Motor neuron (in vitro differentiated cells): ENCODE data around the gene TMEM203. TPM values are rescaled to one million over a fixed set of nuclear protein-coding genes. Genes with fewer than 3 reads are reported as not detected.

Experiments
- ATAC-seq, 8 experiments: fragments of 200-7000 bp; cut with Tn5 transposase; replicated peaks in 6 of 8; 2 replicates each; pipeline ENCODE4 v1.8.0; 2021; ENCODE audit warnings: mild to moderate bottlenecking in 8 of 8, moderate library complexity in 8 of 8
- H3K27ac ChIP-seq, 2 donors: fragments of 250-450 bp; sonication (Bioruptor Pico); 2 replicates each; pipeline ENCODE4 v1.9.0; 2021; ENCODE audit warnings: antibody characterized with exemption in 2 of 2, mild to moderate bottlenecking in 2 of 2, moderate library complexity in 1 of 2
- H3K4me1 ChIP-seq, 2 donors: fragments of 250-450 bp; sonication (Bioruptor Pico); replicated peaks in 1 of 2; 2 replicates each; pipeline ENCODE4 v1.6.1; 2021; ENCODE audit warnings: antibody characterized with exemption in 2 of 2, mild to moderate bottlenecking in 2 of 2, moderate library complexity in 1 of 2
- H3K4me3 ChIP-seq, 5 donors: fragments of 250-450 bp; sonication (Bioruptor Pico); 2 replicates each; pipeline ENCODE4 v1.9.0; 2021; ENCODE audit warnings: antibody characterized with exemption in 5 of 5, mild to moderate bottlenecking in 5 of 5, moderate library complexity in 4 of 5
- WGBS, 10 experiments: fragments of 450-650 bp; shearing (Covaris generic); methylation state at CpG; one replicate each; pipeline ENCODE4 v1.0.0; 2022; 5-methylcytosine and 5-hydroxymethylcytosine counted together
- in situ Hi-C, 9 experiments: fragments of 400-800 bp; cut with MboI; loops; one replicate each; pipeline ENCODE4 v1.15.0; 2021; ENCODE audit warnings: low sequenced_read_pairs in 9 of 9, low pct_unique_long_range_greater_than_20kb in 2 of 9; ENCODE audit not compliant: unreplicated experiment in 9 of 9
- total RNA-seq, 8 experiments: library from RNA; unstranded; fragments of 300-600 nt; gene quantifications; 2 replicates each; pipeline versions ENCODE4 v1.2.3 to v1.2.4, GENCODE V29; 2022

The TMEM203 gene
- total RNA-seq, 8 experiments from 2014 or later: 20.0 to 31.7 (median 26.4) TPM

- WGBS, 10 experiments: 100% methylated on average over 1 to 2 of the region's 14 CpGs; no CpG with 5 or more reads in 8 of the 10 experiments
- no peak for ATAC-seq
- in situ Hi-C loops: loop anchor here in 1 of 9 experiments (25.0 kb wide), 1 partner anchor 119 kb away; the partner anchor contains the start of gene DPP7
- no peak within 1 kb of the TSS for H3K4me3 ChIP-seq
- H3K4me1 ChIP-seq: peaks cover 0 to under 1% of the 10 kb centered on the region in 2 donors
- no peak within 1 kb of the TSS for H3K27ac ChIP-seq
These were observed 25.4 kb upstream of the TMEM203 start, which contains the start of gene SLC34A3 for GRCh38 chr9:137230705-137231371. TSS of gene SLC34A3 (plus strand) at chr9:137230901. CDS start at chr9:137231703, 802 bp downstream.

DNA sequence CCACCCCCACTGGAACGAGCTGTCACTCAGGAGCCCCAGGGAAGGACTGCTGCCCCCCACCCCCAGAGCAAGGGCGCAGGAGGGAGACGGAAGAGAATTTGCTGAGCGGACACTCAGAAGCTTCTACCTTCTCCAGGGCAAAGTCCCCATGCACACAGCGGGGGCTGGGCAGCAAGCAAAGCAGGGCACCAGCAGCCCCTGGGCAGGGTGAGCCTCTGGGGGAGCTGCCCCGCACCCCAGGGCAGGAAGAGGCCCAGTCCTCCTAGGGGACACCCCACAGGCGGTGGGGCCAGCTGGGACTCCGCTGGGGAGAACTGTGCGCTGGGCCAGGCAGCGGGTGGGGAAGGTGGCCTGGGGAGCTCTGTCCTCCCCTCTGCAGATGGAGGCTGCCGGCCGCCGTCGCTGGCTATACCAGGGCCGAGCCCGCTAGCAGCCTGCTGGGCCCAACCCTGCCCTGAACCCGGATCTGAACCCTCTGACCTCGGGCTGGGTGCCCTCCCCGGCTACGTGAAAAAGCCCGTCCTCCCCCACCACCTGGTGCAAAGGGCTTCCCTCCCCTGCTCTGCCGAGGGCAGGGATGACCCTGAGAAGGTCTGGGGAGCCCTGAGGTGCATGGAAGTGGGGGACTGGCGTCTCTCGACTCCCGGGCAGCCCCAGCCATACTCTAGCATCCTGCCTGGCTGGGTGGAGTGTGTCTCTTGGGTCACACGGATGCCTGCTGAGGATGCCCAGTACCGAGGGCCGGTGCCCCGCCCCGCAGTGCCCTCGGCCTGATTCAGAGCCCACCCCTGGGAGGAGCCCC, 24.7 kb upstream of the TMEM203 start:
- Histone ChIP-seq H3K27ac (no peak overlapping the region), H3K4me3 (no peak overlapping the region), H3K4me1 (no peaks in the 10 kb centered on the region)
- in situ Hi-C loops: loop anchor here in 1 of 9 experiments (25.0 kb wide), 1 partner anchor 118 kb away; the partner anchor contains the start of gene DPP7
- no peak for ATAC-seq
- WGBS, 10 experiments: 20 to 85% (median 80%) methylated on average over 2 to 5 of the region's 31 CpGs; no CpG with 5 or more reads in 7 of the 10 experiments

GRCh38 chr9:137228968-137229896, 23.8 kb upstream of the TMEM203 start:
- 85% methylated on average over 14 of the region's 27 CpGs; no CpG with 5 or more reads in 9 of the 10 experiments for WGBS, 10 experiments
- in situ Hi-C loops: loop anchor here in 1 of 9 experiments (25.0 kb wide), 1 partner anchor 117 kb away; the partner anchor contains the start of gene DPP7
- H3K27ac ChIP-seq: no peak overlapping the region
- H3K4me3 ChIP-seq: no peak overlapping the region
- peaks cover under 1 to 1% of the 10 kb centered on the region in 2 donors for H3K4me1 ChIP-seq
- no peak for ATAC-seq

DNA sequence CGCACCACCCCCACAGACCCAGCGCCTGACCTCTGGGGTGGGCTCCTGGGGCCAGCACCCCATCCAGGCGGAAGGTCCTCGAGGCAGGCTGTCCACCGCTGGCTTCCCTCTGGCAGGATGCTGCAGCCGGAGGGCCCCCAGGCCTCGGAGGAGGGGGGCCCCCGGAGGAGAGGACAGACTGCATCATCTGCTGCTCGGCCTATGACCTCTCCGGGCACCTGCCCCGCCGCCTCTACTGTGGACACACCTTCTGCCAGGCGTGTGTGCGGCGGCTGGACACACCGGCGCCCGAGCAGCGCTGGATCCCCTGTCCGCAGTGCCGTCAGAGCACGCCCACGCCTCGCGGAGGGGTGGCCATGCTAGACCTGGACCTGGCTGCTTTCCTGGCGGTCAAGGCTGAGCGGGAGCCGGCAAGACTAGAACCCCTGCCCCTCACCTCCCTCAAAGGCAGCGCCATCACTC, 23.1 kb upstream of the TMEM203 start:
- H3K27ac ChIP-seq: no peak overlapping the region
- WGBS, 10 experiments: no CpG with 5 or more reads among the region's 29 CpGs
- H3K4me1 ChIP-seq: peaks cover 3 to 4% of the 10 kb centered on the region in 2 donors
- in situ Hi-C loops: loop anchor here in 1 of 9 experiments (25.0 kb wide), 1 partner anchor 116 kb away; the partner anchor contains the start of gene DPP7
- H3K4me3 ChIP-seq: no peak overlapping the region
- ATAC-seq: no peak

- Histone ChIP-seq H3K4me1 (peaks cover 3 to 4% of the 10 kb centered on the region in 2 donors), H3K27ac (no peak overlapping the region), H3K4me3 (no peak overlapping the region)
- no CpG with 5 or more reads among the region's 18 CpGs for WGBS, 10 experiments
- in situ Hi-C loops: loop anchor here in 1 of 9 experiments (25.0 kb wide), 1 partner anchor 116 kb away; the partner anchor contains the start of gene DPP7
- no peak for ATAC-seq
These were observed 22.5 kb upstream of the TMEM203 start for GRCh38 chr9:137227853-137228505.

DNA sequence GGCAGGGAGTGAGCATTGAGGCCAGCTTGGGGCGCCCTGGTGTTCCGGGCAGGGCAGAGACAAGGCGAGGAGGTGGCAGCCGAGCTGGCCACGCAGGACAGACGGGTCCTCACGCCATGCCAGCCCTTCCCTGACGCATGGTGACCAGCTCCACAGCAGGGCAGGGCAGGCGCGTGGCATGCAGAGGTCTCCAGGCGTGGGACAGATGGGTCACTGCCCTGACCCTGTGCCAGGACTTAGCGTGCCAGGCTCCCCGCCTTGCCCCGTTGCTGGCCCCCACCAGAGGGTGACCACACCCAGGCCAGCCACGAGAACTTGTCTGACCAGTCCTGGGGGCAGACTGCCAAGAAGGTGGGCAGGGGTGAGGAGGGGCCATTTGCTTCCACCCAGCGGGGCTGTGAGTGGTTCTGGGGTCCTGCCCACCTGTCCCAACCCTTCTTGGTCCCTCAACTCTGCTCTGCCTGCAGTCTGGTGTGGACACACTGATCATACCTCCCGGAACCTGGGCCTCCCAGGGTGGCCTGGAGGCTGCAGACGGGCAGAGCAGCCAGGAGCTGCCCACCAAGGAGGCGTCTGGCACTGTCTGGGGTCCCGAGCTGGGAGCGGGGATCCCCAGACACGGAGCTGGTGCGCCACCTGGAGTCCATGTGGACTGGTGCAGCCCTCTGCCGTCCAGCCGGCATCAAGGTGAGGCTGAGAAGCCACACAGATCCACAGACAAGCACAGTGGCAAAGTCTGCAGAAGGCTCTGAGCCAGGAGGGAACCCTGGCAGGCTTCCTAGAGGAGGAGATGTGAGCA, 21.8 kb upstream of the TMEM203 start, which contains the start of gene RNF224:
Gene RNF224 (plus strand): TSS at position 449 of the 799 bp plus-strand sequence. CDS start 834 bp downstream, outside the sequence.
- Histone ChIP-seq H3K4me3 (no peak within 1 kb of the TSS), H3K27ac (no peak within 1 kb of the TSS), H3K4me1 (peaks cover 3 to 10% of the 10 kb centered on the region in 2 donors)
- ATAC-seq: peak; percentile 10 to 57 (median 26)
- WGBS, 10 experiments: 0 to 100% (median 10%) methylated on average over 1 to 3 of the region's 25 CpGs; no CpG with 5 or more reads in 4 of the 10 experiments
- in situ Hi-C loops: loop anchor here in 1 of 9 experiments (25.0 kb wide), 1 partner anchor 115 kb away; the partner anchor contains the start of gene DPP7

- Histone ChIP-seq H3K27ac (no peak overlapping the region), H3K4me1 (peaks cover 3 to 12% of the 10 kb centered on the region in 2 donors), H3K4me3 (no peak overlapping the region)
- in situ Hi-C loops: loop anchor here in 1 of 9 experiments (25.0 kb wide), 1 partner anchor 114 kb away; the partner anchor contains the start of gene DPP7
- ATAC-seq: no peak
- WGBS, 10 experiments: 38 to 97% (median 60%) methylated on average over 1 to 5 of the region's 18 CpGs; no CpG with 5 or more reads in 3 of the 10 experiments
These were observed 21.0 kb upstream of the TMEM203 start for GRCh38 chr9:137226338-137227053.

- ATAC-seq: no peak
- WGBS, 10 experiments: 20 to 80% (median 65%) methylated on average over 1 to 13 of the region's 21 CpGs; no CpG with 5 or more reads in 6 of the 10 experiments
- H3K27ac ChIP-seq: no peak overlapping the region
- H3K4me3 ChIP-seq: no peak overlapping the region
- peaks cover 3 to 14% of the 10 kb centered on the region in 2 donors for H3K4me1 ChIP-seq
- in situ Hi-C loops: loop anchor here in 1 of 9 experiments (25.0 kb wide), 1 partner anchor 114 kb away; the partner anchor contains the start of gene DPP7
These were observed 20.4 kb upstream of the TMEM203 start for GRCh38 chr9:137225699-137226331.

- Histone ChIP-seq H3K4me3 (peak within 1 kb of the TSS; percentile 59 to 88 (median 80)), H3K4me1 (peaks cover 3 to 16% of the 10 kb centered on the region in 2 donors), H3K27ac (no peak within 1 kb of the TSS)
- in situ Hi-C loops: loop anchor here in 1 of 9 experiments (25.0 kb wide), 1 partner anchor 113 kb away; the partner anchor contains the start of gene DPP7
- WGBS, 10 experiments: 40 to 43% (median 42%) methylated on average over 1 to 3 of the region's 23 CpGs; no CpG with 5 or more reads in 7 of the 10 experiments
- ATAC-seq: no peak
These were observed 19.6 kb upstream of the TMEM203 start, which contains the start of gene CYSRT1 for GRCh38 chr9:137224830-137225694. TSS of gene CYSRT1 (plus strand) at chr9:137225174. CDS start at chr9:137225622, 448 bp downstream.
